H9 (cell line): ENCODE data around the gene PQBP1. TPM values are rescaled to one million over a fixed set of nuclear protein-coding genes. Genes with fewer than 3 reads are reported as not detected.

ENCODE experiments used
- DNase-seq: peaks from one replicate; pipeline ENCODE4 v3.0.0-alpha.2; 2017
- H2AFZ ChIP-seq: one replicate; pipeline ENCODE4 v1.6.1; 2013; ENCODE audit warnings: mild to moderate bottlenecking, low read length, control low read depth, moderate library complexity
- H2AK5ac ChIP-seq: 2 replicates; pipeline ENCODE4 v1.6.1; 2013; ENCODE audit warnings: low read length, control low read depth, mixed read lengths; ENCODE audit not compliant: insufficient read length
- H2BK120ac ChIP-seq: one replicate; pipeline ENCODE4 v1.6.1; 2013; ENCODE audit warnings: low read depth, mild to moderate bottlenecking, low read length, control low read depth, inconsistent platforms; ENCODE audit not compliant: poor library complexity, severe bottlenecking
- H2BK12ac ChIP-seq: 2 replicates; pipeline ENCODE4 v1.6.1; 2013; ENCODE audit warnings: low read length, control low read depth, mixed read lengths, low read depth; ENCODE audit not compliant: insufficient read length
- H2BK15ac ChIP-seq: 2 replicates; pipeline ENCODE4 v1.6.1; 2013; ENCODE audit warnings: low read depth, low read length, control low read depth
- H2BK20ac ChIP-seq: one replicate; pipeline ENCODE4 v1.6.1; 2013; ENCODE audit warnings: low read depth, mild to moderate bottlenecking, low read length, control low read depth, inconsistent platforms; ENCODE audit not compliant: poor library complexity, severe bottlenecking
- H2BK5ac ChIP-seq: 2 replicates; pipeline ENCODE4 v1.6.1; 2013; ENCODE audit warnings: low read length, control low read depth, mixed read lengths; ENCODE audit not compliant: insufficient read length
- H3K14ac ChIP-seq: 2 replicates; pipeline ENCODE4 v1.6.1; 2013; ENCODE audit warnings: low read length, control low read depth; ENCODE audit not compliant: insufficient read depth
- H3K18ac ChIP-seq: 2 replicates; pipeline ENCODE4 v1.6.1; 2013; ENCODE audit warnings: low read depth, mild to moderate bottlenecking, mixed read lengths, low read length, control low read depth; ENCODE audit not compliant: insufficient read length
- H3K23ac ChIP-seq: 2 replicates; pipeline ENCODE4 v1.6.1; 2013; ENCODE audit warnings: low read length, control low read depth, mixed read lengths, low read depth; ENCODE audit not compliant: insufficient read length
- H3K23me2 ChIP-seq: 2 replicates; pipeline ENCODE4 v1.6.1; 2013; ENCODE audit warnings: low read depth, mild to moderate bottlenecking, mixed read lengths, low read length, control low read depth; ENCODE audit not compliant: insufficient read length, poor library complexity, severe bottlenecking
- H3K27ac ChIP-seq: 2 replicates; pipeline ENCODE4 v1.5.1; 2013; ENCODE audit warnings: low read length, control low read depth, mixed read lengths, low read depth; ENCODE audit not compliant: insufficient read length
- H3K27me3 ChIP-seq: 2 replicates; pipeline ENCODE4 v1.6.1; 2013; ENCODE audit warnings: low read length, control low read depth, inconsistent platforms; ENCODE audit not compliant: insufficient read depth
- H3K4ac ChIP-seq: 2 replicates; pipeline ENCODE4 v1.6.1; 2013; ENCODE audit warnings: low read depth, mild to moderate bottlenecking, control low read depth, inconsistent platforms, low read length, moderate library complexity
- H3K4me1 ChIP-seq: 2 replicates; pipeline ENCODE4 v1.6.1; 2013; ENCODE audit warnings: low read length, control low read depth, inconsistent platforms; ENCODE audit not compliant: insufficient read depth
- H3K4me2 ChIP-seq: 2 replicates; pipeline ENCODE4 v1.6.1; 2013; ENCODE audit warnings: low read length, control low read depth, mixed read lengths; ENCODE audit not compliant: insufficient read length, insufficient read depth
- H3K56ac ChIP-seq: 2 replicates; pipeline ENCODE4 v1.6.1; 2013; ENCODE audit warnings: low read depth, mild to moderate bottlenecking, mixed read lengths, low read length, control low read depth; ENCODE audit not compliant: insufficient read length
- H3K79me1 ChIP-seq: 2 replicates; pipeline ENCODE4 v1.6.1; 2013; ENCODE audit warnings: low read depth, mild to moderate bottlenecking, moderate library complexity, low read length, control low read depth, inconsistent platforms; ENCODE audit not compliant: insufficient read depth, poor library complexity, severe bottlenecking
- H3K79me2 ChIP-seq: 2 replicates; pipeline ENCODE4 v1.6.1; 2013; ENCODE audit warnings: low read length, control low read depth, inconsistent platforms; ENCODE audit not compliant: insufficient read depth
- H3K9ac ChIP-seq: 2 replicates; pipeline ENCODE4 v1.6.1; 2013; ENCODE audit warnings: low read length, control low read depth, mixed read lengths; ENCODE audit not compliant: insufficient read length; ENCODE audit errors: extremely low read depth
- H3K9me3 ChIP-seq: one replicate; pipeline ENCODE4 v1.6.1; 2013; ENCODE audit warnings: low read depth, low read length, inconsistent platforms; ENCODE audit not compliant: control insufficient read depth
- H3T11ph ChIP-seq: one replicate; pipeline ENCODE4 v1.6.1; 2013; ENCODE audit warnings: mild to moderate bottlenecking, low read length, control low read depth, inconsistent platforms
- H4K20me1 ChIP-seq: one replicate; pipeline ENCODE4 v1.6.1; 2013; ENCODE audit not compliant: control insufficient read depth, insufficient read length, insufficient read depth
- H4K5ac ChIP-seq: 2 replicates; pipeline ENCODE4 v1.6.1; 2013; ENCODE audit warnings: low read depth, mild to moderate bottlenecking, mixed read lengths, low read length, control low read depth; ENCODE audit not compliant: insufficient read length
- H4K8ac ChIP-seq: replicated peaks from 2 replicates; pipeline ENCODE4 v1.6.1; 2013; ENCODE audit warnings: low read length, control low read depth, mixed read lengths, low read depth; ENCODE audit not compliant: insufficient read length
- H4K91ac ChIP-seq: 2 replicates; pipeline ENCODE4 v1.6.1; 2013; ENCODE audit warnings: low read depth, mild to moderate bottlenecking, moderate library complexity, mixed read lengths, low read length, control low read depth; ENCODE audit not compliant: insufficient read length
- H3K27ac Mint-ChIP-seq, 3 experiments: 2 replicates in 2 of 3; 3 replicates in 1 of 3; pipeline ENCODE4 v1.8.0; 2020 to 2021; ENCODE audit warnings: mixed read lengths in 3 of 3, mild to moderate bottlenecking in 1 of 3, moderate library complexity in 1 of 3
- H3K27me3 Mint-ChIP-seq: 2 replicates; pipeline ENCODE4 v1.8.0; 2021; ENCODE audit warnings: low read depth, mild to moderate bottlenecking, moderate library complexity, mixed read lengths
- H3K36me3 Mint-ChIP-seq, 3 experiments: 2 replicates in 2 of 3; 3 replicates in 1 of 3; pipeline ENCODE4 v1.8.0; 2020 to 2021; ENCODE audit warnings: low read depth in 3 of 3, mixed read lengths in 3 of 3; ENCODE audit not compliant: insufficient read depth in 1 of 3
- H3K4me1 Mint-ChIP-seq, 2 experiments: 2 replicates each; pipeline ENCODE4 v1.8.0; 2020; ENCODE audit warnings: mixed read lengths in 2 of 2
- H3K4me3 Mint-ChIP-seq, 2 experiments: 2 replicates in 1 of 2; 3 replicates in 1 of 2; pipeline ENCODE4 v1.8.0; 2020 to 2021; ENCODE audit warnings: mild to moderate bottlenecking in 2 of 2, mixed read lengths in 2 of 2, moderate library complexity in 1 of 2
- H3K9me3 Mint-ChIP-seq, 2 experiments: 2 replicates in 1 of 2; 3 replicates in 1 of 2; pipeline ENCODE4 v1.8.0; 2020; ENCODE audit warnings: mild to moderate bottlenecking in 2 of 2, mixed read lengths in 2 of 2, moderate library complexity in 1 of 2
- CTCF ChIP-seq: fragments of 200-600 bp; sonication (generic); conservative IDR thresholded peaks from 3 replicates; pipeline ENCODE4 v1.8.0; 2021; ENCODE audit warnings: antibody characterized with exemption, mild to moderate bottlenecking
- WGBS: extraction: QIAGEN DNeasy Blood & Tissue Kit; methylation state at CpG from one replicate; pipeline ENCODE4 v1.1.7; 2013; ENCODE audit warnings: missing lambda C conversion rate, low lambda C conversion rate, mixed read lengths; ENCODE audit not compliant: insufficient read length; ENCODE audit errors: extremely low coverage; 5-methylcytosine and 5-hydroxymethylcytosine counted together
- total RNA-seq: library from RNA; stranded (reverse); gene quantifications from 2 replicates; pipeline ENCODE4 v1.2.1, GENCODE V29; 2021

The PQBP1 gene
- total RNA-seq, 1 experiment from 2014 or later, result 87.9 TPM

DNA sequence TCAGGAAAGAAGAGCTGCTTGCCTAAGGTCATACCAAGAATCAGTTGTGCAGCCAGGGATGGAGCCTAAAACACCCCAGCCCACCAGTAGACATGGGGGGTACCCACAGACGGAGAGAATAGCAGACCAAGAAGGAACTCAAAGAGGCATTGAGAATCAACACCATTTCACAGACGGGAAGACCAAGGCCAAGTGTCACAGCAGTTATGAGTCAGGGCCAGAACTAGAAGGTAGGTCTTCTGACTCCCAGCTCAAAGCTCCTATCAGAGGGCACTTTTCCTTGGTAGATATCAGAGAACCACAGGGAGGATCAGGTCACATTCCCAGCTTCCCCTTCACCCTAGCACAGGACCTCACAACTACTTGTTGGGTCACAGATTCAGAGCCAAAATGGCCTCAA, 45.2 kb downstream of the PQBP1 start:
- Histone ChIP-seq H2BK120ac (no peak overlapping the region), H3K79me2 (peaks cover 4% of the 10 kb centered on the region; the same call in 1 of the 2 replicates), H2BK15ac (no peak overlapping the region), H4K91ac (no peak overlapping the region), H2AK5ac (no peak overlapping the region), H3K9ac (no peak overlapping the region), H3K4me2 (no peak overlapping the region), H3K14ac (no peak overlapping the region), H2AFZ (no peak overlapping the region), H3K27ac (no peak overlapping the region), H3T11ph (no peak overlapping the region), H3K4me1 (no peaks in the 10 kb centered on the region; the same call in 1 of the 2 replicates), H2BK20ac (no peak overlapping the region), H2BK12ac (no peak overlapping the region), H4K8ac (no peak overlapping the region), H3K18ac (no peak overlapping the region), H3K56ac (no peak overlapping the region), H3K23me2 (no peaks in the 10 kb centered on the region), H3K27me3 (no peaks in the 10 kb centered on the region), H3K4ac (no peak overlapping the region), H4K5ac (no peak overlapping the region), H4K20me1 (no peaks in the 10 kb centered on the region), H3K9me3 (no peaks in the 10 kb centered on the region), H2BK5ac (no peak overlapping the region), H3K79me1 (peaks cover 6% of the 10 kb centered on the region), H3K23ac (no peak overlapping the region)
- no peak for TF ChIP-seq CTCF
- peaks cover 64 to 77% of the 10 kb centered on the region in 2 experiments for H3K9me3 Mint-ChIP-seq
- no peak overlapping the region for H3K4me3 Mint-ChIP-seq
- no peak overlapping the region for H3K27ac Mint-ChIP-seq
- H3K36me3 Mint-ChIP-seq, result peaks cover 26 to 50% (median 41%) of the 10 kb centered on the region in 3 experiments
- H3K27me3 Mint-ChIP-seq, result peaks cover 1% of the 10 kb centered on the region; the same call in 1 of the 2 replicates
- no peak for DNase-seq
- peaks cover 13 to 21% of the 10 kb centered on the region in 2 experiments for H3K4me1 Mint-ChIP-seq
- no CpG with 5 or more reads among the region's 2 CpGs for WGBS
